NCI-H128 (cell line): Measurements from ENCODE around the gene DGKG.

Experiments used
- DNase-seq: peaks from one replicate; lab custom pipeline; 2025; ENCODE audit not compliant: unreplicated experiment; lab: John Stamatoyannopoulos, UW

Gene DGKG

GRCh38 chr3:186181901-186182300 lies 180.1 kb downstream of the DGKG start:
- no peak for DNase-seq

DNA sequence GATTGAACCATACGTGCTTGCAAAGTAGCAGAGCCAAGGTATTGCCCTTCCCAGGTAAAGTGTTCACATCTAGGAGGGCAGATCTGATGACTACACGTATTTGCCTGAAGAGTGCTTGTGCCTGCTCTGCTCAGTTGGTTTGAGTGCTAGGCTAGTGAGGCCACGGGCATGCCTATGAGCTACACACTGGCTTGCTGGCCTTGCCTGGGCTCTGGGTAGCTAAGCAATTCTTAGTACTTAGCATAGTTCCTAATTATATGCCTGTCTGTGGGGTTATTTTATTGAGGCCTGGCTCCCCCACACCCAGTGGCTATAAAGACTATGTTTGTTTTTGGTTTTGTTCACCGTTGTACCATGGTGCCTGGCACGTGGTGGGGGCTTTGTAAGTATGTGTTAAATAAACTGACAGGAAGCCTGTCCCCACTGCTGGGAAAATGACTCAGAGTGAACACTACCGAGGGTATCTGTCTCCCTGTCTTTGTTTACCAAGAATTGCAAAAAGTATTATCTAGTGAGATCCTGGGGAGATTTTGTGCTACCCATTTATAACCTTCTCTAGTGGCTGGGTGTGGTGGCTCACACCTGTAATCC lies 181.0 kb downstream of the DGKG start:
- no peak for DNase-seq

GRCh38 chr3:186180151-186180550 lies 181.9 kb downstream of the DGKG start:
- DNase-seq = no peak

DNA sequence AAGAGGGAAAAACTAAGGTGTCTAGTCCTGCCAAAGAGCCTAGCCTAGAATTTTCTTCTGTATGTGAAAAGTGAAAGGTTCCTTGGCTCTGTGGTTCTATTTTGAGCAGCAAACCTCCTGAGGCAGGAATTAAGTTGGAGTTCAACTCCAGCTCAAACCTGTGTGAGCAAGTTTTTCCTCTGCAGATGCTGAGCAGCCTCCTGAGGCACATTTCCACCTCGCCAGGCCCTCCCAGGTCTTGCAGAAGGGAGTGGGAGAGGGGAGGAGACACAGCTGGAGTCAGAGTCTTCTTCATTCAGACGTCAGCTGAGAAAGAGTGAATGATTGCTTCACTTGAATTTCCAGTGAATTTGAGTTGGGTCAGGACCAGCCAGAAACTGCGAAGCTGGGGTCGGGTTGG lies 183.6 kb downstream of the DGKG start:
- DNase-seq = no peak

DNA sequence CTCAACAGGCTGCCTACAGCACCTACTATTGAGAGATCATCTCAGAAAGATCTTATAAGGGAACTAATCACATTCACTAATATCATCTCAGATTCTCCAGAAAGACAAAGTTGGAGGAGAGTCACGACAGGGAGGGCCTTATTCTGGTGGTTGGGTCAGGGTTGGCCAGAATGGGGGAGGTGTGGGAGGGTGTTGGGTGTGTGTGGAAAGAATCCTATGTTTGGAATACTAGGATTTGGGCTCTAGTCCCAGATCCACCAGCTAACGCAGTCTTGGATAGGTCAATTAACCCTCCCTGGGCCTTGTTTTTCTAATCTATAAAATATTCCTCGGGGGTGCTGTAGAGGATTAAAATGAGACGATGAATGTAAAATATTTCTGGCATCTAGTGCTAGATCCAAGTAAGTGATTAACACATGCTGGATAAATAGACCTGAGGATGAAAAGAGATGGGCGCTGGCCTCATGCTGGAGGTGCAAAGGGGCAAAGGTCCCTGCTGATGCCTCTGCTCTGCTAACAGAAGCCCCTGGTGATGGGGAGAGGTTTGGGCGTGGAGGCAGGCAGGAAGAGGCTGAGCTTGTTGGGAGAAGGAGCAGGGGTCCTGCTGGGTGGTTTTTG lies 185.6 kb downstream of the DGKG start:
- no peak for DNase-seq

- DNase-seq = no peak
Observed at GRCh38 chr3:186173224-186173815, 188.7 kb downstream of the DGKG start.

- no peak for DNase-seq
Observed at GRCh38 chr3:186172353-186172752, 189.7 kb downstream of the DGKG start.

DNA sequence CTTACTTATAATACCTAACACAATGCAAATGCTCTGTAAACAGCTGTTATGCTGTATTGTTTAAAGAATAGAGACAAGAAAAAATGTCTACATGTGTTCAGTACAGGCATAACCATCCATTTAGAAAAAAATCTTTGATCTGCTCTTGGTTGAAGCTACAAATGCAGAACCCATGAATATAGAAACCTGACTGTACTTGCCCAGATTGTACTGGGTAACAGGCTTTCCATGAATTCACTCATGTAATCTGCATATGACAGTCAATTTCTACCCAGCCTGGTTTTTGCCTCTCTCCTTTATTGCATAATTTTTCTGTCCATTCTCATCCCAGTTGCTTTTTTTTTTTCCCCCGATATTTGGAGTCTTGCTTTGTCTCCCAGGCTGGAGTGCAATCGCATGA lies 190.5 kb downstream of the DGKG start:
- no peak for DNase-seq

- no peak for DNase-seq
Observed at GRCh38 chr3:186170516-186170915, 191.5 kb downstream of the DGKG start.

GRCh38 chr3:186169379-186169778 lies 192.7 kb downstream of the DGKG start:
- no peak for DNase-seq

DNA sequence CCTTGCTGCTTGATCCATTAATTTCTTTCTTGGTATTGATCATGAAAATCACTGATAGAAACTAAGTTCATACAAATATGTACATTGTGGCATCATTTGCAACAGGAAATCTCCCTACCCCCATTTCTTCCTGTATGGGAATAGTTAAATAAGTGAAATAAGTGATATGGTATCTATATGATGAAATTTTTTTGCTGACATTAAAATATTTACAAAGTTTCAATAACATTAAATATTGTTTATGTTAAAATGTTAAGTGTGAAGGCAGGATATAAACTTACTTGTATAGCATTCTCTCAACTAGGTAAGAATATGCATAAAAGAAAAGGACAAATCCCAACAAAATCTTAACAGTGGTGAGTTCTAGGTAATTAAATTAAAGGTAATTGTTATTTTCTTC lies 193.1 kb downstream of the DGKG start:
- DNase-seq = no peak

- no peak for DNase-seq
Observed at GRCh38 chr3:186167646-186168395, 194.2 kb downstream of the DGKG start.

GRCh38 chr3:186166491-186167288 lies 195.3 kb downstream of the DGKG start:
- DNase-seq = no peak

DNA sequence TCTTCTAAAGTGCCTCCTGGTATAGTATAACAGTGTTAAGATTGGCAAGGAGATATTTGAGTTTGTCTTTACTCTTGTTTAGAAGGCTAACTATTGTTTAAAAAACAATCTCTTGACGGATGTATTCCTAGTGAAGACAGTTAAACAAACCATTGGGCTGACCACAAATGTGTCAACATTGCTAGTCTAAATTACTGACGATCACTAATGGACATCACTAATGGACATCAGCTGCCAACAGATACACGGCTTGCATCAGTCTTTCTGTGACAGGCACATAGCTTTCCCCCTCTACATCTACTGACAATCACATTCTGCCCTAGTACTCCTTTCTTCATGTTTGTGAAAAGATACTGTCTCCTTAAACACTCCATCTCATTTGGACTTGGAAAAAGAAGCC lies 196.0 kb downstream of the DGKG start:
- DNase-seq = no peak

DNA sequence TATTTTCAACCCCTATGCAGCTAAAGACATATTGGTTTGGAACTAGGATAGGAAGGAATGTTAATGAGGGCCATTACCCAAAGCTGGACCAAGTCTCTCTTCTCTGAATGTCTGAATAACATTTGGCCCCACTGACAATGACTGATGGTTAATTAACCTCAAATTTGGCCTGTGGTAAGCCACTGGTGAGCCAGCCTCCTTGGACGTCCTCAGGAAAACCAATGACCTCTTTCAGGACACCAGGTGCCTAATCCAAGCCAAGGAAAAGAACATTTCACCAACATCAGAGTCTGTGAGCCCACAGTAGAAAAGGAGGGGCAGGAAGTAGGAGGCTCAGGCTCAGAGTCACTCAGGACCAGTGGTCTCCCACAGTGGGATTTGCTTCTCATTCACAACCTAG lies 196.7 kb downstream of the DGKG start:
- no peak for DNase-seq

- DNase-seq = no peak
Observed at GRCh38 chr3:186164696-186165095, 197.3 kb downstream of the DGKG start.

DNA sequence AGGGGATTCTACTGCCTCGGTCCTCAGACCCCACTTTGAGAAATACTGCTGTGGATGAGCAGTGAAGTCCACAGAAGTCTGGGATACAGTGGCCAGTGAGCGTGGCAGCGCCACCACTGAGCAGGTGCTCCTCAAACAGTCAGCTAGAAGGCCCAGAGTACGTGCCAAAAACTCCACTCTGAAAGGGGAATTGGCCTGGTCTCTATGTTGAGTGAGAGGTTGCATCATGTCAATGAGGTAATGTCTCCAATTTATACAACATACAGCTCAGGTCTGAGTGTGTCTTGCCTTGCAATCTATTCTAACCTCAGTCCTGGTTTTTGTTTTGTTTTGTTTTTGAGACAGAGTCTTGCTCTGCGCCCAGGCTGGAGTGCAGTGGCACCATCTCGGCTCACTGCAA lies 199.8 kb downstream of the DGKG start:
- no peak for DNase-seq

DNA sequence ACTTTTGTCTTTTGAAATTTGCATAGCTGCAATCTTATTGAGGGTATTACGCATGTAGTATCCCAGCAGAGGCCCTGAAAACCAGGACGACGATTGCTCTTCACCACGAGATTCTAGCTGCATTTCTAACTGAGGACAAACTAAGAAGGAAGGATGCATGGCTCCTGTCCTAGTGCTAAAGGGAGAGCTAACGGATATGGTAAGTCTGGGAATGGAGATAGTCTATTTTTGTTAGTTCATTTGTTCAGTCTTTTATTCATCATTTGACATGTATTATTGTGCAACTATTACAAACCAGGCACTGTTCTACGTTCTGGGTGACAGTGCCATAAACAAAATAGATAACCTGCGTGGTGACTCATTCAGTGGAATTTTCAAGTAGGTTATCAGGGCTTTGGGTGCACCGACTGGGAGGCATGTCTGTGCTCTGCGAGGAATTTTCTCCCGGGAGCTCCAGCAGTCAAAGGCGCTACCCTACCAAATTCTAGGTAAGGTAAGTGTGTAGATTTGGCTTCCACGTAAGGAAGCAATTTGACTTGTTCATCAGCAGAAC lies 201.3 kb downstream of the DGKG start:
- DNase-seq = no peak

DNA sequence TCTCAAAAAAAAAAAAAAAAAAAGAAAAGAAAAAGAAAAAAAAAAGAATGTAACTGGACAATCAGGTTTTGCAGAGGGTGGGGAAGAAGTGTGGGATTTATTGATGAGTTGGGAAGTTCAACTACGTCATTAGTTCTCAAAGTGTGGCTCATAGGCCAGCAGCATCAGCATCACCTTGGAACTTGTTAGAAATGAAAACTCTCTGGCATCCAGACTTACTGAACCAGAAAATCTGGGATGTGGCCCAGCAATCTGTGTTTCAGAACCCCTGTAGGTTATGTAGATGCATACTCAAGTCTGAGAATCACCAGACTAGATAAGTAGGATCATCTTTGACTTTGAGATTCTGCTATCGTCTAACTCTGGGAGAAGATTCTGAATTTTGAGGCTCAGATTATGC lies 207.4 kb downstream of the DGKG start:
- DNase-seq = no peak

DNA sequence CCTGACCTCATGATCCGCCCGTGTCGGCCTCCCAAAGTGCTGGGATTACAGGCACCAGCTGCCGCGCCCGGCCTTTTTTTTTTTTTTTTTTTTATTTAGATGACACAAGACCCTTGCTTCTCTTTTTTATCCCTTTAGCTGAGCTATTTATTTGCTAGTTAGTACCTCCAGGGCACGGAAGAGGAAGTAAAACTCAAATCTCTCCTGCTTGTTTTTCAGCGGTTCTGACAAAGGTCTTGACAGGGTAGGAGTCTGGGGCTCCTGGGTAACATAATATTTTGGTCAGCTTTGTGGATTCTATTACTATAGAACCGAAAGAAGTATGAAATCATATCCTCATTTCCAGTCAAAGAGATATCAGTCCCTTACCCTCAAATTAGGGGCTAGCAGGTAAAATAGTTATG lies 209.1 kb downstream of the DGKG start:
- DNase-seq = no peak

DNA sequence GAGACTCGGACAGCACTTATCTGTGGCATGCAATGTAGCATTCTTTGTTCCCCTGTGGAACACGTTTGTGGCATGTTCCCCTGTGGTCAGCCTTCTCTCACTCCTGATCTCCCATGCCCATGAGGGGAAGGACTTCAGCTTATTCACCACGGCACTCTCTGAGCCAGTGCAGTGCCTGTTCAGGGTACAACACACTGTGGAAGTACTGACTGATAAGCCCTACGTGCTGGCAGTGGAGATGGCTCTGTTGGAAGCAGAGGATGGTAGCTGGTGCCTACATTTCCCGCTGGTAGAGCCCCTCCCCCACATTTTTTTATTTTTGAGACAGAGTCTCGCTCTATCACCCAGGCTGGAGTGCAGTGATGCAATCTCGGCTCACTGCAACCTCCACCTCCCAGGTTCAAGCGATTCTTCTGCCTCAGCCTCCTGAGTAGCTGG lies 209.7 kb downstream of the DGKG start:
- no peak for DNase-seq
